NOMO-1 treated with dmso at 0.1 percent for 144 hours (cell line): ENCODE results near the gene KHDC4.

Experiments used
- DNase-seq: peaks from one replicate; lab custom pipeline; 2025; ENCODE audit not compliant: unreplicated experiment; lab: John Stamatoyannopoulos, UW

Gene KHDC4

DNA sequence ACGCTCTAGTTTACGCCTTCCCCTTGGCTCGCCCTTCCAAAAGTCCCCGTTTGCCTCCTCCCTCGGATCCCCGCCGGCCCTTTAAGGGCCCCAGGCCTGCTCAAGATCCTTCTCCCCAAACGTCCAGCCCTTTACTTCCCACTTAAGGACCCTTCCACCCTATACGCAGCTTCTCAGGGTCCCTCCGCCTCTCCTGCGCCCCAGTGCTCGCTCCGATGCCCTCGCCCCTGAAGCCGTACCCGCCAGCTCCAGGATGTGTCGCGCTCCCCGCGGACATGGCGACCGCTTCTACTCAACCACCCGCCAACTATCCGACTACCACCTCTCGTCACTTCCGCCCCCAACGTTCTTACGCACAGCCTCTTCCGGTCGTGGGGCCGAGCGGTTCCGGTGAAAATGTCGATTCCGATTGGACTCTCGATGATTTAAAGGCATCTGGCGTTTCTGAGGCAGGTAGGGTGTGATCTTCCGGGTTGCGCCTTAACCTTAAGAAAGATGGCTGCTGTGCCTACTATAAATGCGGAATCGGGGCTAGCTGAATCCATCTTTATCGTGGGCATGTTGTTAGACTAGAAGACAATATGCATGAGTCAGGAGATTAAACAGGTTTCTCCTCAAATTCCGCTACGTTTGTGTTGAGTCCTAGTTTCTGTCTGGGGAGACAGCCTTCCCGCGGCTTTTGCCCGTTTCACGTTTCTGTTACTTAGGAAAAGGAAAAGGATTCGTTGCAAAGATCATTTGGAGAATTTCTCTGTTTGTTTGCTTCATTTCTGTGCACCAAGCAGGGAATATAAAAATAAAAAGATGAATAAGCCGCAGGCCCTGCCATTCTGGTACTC is at the start of gene KHDC4:
KHDC4 (minus strand) TSS at position 317 of the 839 bp plus-strand sequence; CDS start at position 277, 40 bp downstream.
- peak; percentile 99 for DNase-seq

GRCh38 chr1:155983191-155984024 is 49.2 kb upstream of the KHDC4 start:
- no peak for DNase-seq

DNA sequence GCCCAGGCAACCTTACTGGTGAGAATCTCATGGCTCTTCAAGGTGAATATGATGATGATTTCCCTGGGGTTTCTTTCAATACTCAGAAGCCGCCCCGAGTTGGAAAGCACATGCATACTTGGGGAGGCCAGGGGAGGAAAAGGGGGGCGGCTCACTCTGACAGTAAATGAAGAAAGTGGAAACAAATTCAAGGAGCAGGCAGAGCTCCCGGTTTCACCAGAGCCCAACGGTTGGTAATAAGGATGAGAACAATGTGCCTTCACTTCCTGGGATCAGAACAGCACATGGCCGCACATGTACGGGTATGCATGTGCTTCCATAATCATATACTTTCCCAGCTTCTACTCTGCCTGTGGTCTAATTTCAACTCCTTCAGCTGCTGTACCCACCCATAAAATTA is 47.9 kb upstream of the KHDC4 start:
- no peak for DNase-seq

GRCh38 chr1:155981266-155982088 is 47.3 kb upstream of the KHDC4 start:
- peak; percentile 62 for DNase-seq

GRCh38 chr1:155979597-155980343 is 45.6 kb upstream of the KHDC4 start:
- DNase-seq: no peak

GRCh38 chr1:155978973-155979429 is 44.8 kb upstream of the KHDC4 start:
- peak; percentile 39 for DNase-seq

DNA sequence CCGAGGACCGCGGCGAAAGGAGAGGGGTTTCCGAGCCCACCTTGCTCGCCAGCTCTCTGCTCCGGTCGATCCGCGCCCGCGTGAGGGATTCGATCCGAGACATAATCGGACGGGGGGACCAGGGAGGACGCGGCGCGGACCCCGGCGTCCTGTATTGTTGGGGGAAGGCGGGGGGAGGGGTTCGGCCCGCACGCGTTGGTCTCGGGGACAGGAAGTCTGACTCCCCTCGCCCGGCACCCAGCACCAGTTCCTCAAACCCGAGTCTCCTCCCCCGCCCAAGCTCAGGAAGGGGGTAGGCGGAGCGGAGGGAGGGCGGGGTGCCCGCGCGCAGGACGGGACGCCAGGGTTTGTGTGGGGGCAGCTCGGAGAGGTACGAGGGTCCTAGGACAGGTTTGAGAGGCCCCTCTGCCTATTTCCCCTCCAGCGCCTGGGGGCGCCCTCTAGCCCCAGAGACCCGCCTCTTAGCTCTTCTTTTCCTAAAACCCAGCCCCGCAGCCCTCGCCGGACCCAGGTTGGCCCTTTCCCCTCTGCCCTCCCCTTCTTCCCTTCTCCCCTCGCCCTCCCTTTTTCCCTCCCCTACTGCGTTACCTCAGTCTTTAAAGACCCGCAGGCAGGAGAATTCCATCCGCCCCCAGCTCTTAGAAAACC is 44.2 kb upstream of the KHDC4 start, which contains the start of gene ARHGEF2:
ARHGEF2 (minus strand) TSS at position 223 of the 648 bp plus-strand sequence; CDS start at position 103, 120 bp downstream.
- peak; percentile 98 for DNase-seq

GRCh38 chr1:155977690-155978324 is 43.6 kb upstream of the KHDC4 start:
- DNase-seq: no peak

DNA sequence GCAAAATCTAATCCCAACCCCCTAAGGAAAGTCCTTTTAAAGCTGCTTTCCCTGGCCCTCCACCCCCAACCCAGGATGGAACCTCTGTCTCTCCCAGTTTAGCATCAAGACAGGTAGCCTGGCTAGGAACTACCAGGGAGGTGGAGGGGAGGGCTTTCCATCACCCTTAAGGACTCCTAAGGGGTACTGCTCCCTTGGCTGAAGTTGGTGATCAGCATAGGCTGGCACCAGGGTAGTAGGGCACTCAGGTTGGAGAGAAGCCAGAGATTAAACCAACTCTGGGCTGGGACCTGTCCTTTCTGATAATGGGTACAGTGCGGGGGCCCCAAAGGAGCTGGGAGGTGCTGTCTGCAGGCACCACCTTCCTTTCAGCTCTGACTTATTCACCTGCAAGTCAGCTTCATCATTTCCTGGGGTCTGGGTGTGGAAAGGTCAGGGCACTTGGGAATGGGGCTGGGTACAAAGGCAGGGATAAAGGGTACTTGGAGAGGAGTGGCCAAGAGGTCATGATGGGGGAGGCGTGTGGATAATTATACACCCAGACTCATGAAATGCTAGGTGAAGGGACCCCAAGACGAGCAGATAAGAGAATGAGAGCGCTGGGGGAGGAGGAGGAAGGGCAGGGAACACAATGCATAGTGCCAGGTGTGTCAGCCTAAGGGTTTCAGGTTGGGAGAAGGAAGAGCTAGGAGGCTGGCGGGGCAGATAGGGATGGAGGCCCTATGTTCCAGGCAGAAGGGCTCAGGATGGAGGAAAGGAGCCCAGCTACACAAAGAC is 42.9 kb upstream of the KHDC4 start:
- no peak for DNase-seq

DNA sequence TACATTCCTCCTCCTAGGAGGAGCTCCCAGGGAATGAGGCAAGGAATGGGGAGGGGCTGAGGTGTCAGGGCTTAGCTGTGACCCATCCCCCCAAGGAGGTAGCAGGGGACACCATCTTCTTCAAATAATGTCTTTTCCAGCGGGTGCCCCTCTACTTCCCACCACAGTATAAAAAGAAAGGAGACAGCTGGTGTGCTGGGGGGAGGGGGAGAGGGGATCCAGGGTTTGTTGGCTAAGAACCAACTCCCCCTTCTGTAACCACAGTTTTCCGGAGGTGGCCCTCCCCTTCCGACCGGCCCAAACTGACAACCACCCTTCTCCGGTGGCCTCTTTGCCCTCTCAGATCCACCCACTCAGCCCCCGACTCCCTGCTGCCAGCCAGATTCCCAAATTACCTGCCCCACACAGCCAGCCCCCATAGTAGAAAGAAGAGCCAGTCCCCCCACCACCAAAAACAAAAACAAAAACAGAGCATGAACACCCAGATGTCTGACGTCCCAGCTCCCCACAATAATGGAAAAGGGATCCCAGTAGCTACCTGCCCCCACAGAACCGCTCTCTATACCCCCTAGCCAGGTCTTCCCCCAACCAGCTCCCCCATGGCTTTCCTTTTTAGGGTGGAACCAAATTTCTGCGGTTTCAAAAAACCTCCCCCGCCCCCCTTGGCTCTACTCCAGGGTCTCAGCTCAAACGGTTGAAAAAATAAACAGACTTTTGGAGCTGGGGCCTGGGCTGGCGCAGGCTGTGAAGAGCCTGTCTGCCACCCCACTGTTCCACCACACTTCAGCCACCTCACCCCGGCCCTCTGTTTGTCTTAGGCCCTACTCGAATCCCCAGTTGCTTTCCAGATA is 42.1 kb upstream of the KHDC4 start:
- DNase-seq: peak; percentile 74

DNA sequence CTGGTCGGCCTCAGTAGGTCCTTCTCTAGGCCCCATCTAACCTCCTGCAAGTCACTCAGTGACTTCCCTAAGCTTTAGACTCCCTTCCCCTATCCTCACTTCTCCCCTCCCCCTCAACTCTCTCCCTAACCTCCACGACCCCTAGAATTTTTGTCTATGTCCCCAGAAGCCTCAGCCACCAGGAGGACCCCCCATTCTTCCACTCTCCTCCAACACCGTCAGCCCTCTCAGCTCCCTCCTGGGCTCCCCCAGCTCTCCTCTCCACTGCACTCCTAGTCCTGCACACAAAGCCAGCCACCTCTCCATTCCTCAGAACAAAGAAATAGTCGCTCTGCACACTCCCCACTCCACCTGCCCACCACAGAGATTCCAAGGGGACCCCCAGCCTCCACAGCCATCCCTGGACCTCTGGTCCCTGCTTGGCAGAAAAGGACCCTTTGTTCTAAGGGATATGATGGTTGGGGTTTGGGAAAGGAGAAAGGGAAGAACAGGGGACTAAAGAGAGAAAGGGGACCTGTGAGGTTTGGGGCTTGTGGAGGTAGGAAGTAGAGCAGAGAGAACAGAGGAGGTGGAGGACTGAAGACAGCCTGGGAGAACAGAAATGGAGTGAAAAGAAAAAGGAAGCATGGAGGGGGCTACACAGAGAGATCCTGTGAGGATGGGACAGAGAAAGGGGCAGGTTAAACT is 41.3 kb upstream of the KHDC4 start:
- DNase-seq: peak; percentile 23

GRCh38 chr1:155974208-155975115 is 40.2 kb upstream of the KHDC4 start:
- DNase-seq: no peak

GRCh38 chr1:155973723-155974122 is 39.5 kb upstream of the KHDC4 start:
- DNase-seq: no peak

DNA sequence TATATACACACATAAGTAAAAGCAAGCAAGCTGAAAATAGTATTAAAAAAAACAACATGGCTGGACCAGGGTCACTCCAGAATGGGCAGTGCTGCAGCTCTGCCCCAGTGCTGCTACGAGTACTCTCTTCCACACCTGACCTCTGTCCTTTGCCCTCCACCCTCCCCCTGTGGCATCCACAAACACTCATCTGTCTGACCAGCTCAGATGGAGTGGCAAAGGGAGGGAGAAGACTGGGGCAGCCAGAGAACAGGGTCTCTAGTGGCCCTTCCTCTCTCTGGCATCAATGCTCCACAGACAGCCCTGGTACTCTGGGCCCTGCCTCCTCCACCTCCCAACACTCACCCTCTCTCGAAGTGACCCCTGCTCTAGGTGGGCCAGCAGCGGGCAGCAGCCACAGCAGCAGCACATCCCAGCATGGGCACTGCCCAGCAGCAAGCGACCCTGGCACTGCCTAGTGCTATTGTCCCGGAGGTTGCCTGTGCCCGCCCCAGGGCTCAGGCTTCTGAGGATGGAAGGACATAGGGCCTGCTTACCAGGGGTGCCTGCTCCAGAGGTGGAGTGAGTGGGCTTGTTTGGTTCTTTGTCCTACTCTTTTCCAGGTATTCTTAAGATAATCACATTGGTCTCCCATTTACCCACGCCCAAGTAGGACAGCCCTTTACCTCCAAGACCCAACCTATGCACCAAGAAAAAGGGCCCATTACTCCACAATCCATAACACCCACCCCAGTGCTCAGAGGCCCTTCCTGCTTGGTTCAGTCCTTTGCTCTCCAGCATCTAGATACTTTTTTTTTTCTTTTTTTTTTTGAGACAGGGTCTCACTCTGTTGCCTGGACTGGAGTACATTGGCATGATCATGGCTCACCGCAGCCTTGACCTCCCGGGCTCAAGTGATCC is 37.9 kb upstream of the KHDC4 start:
- DNase-seq: no peak
